GM18519 (cell line): ENCODE data around the gene ZCCHC7.
"Not testable (repeated sequence)": the region's sequence is repeated elsewhere in the genome, so short reads cannot be mapped to it uniquely, and the experiment has no call there.

Experiments used
- ATAC-seq: cut with Tn5 transposase; IDR thresholded peaks from one replicate; pipeline ENCODE4 v1.9.1; 2021; ENCODE audit warnings: mild to moderate bottlenecking, moderate library complexity; ENCODE audit not compliant: unreplicated experiment, low FRiP score

Gene ZCCHC7

DNA sequence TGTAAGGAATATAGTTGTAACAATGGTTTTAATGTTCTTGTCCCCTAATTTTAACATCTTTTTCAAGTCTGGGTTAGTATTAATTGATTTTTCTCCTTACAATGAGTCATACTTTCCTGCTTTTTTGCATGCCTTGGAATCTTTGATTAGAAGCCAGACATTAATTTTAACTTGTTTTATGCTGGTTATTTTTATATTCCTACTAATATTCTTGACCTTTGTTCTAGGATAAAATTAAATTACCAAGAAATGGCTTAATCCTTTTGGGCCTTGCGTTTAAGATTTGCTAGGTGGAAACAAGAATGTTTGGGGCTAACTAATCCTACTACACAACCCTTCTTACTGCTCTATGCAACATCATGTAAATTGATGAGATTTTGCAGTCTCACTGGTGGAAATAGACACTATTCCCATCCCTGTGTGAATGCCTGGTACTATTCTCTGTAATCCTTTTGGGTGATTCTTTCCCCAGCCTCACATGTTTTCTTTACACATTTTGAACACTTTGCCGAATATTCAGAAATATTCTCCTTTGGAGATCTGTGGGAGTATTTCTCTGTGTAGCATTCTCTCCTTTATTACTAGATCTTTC, 47.2 kb downstream of the ZCCHC7 start:
- no peak for ATAC-seq

DNA sequence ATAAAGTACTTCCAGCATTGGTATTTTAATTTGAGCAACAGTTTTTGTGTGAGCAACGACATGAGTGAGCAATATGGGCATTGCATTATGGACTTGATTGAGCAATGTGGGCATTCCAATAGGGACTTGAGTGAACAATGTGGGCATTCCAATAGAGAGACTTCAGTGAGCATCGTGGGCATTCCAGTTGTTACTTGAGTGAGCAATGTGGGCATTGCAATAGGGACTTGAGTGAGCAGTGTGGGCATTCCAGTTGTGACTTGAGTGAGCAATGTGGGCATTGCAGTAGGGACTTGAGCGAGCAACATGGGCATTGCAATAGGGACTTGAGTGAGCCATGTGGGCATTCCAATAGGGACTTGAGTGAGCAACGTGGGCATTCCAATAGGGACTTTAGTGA, 52.2 kb downstream of the ZCCHC7 start:
- no peak for ATAC-seq

DNA sequence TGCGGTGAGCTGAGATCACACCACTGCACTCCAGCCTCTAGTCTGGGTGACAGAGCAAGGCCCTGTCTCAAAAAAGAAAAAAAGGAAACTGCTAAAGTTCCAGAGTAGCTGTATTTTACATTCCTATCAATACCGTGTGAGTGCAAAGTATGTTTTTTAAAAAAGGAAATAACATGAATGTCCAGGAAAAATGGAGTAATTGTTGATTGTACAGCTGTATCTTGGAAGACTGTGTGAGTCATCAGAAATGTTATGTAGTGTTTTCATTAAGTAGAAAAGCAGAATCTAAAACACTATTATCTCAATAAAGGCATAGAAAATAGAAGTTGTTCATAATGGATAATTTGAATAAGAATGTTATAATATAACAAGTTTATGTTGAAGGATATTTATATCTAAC, 53.9 kb downstream of the ZCCHC7 start:
- ATAC-seq, result no peak

DNA sequence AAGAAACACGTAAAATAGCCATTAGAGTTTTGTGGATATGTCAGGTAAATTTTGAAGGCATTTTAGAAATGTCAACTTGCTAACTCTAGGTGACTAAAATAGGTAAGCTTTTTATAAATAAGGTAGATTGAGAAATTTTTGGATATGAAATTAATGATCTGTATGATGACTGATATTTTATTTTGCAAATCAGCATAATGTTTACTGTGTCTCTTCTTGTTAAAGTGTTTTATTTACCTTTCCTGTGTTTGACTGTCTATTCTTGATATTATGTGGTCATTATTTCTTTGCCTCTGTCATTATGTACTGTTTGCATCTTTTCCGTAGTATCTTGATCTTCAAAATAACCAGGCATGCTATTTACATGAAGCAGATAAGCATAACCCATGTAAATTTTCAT, 58.4 kb downstream of the ZCCHC7 start:
- no peak for ATAC-seq

DNA sequence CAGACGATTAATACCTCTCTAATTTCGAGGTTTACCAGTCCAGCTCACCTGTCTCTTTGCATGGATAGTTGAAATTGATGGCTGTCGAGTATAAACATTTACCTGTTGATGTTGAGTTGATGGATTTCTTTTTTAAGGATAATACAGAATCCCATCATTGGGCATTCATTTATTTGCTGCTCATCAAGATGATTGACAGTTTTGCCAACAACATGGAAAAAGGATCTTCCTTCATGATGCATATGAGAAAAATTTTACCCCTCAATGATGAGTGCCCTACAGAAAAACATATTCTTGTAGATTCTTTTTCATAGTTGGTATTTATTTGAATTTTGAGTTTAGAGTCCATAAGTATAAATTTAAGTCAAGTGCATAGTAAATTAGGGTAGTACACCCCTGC, 59.2 kb downstream of the ZCCHC7 start:
- ATAC-seq, result no peak

DNA sequence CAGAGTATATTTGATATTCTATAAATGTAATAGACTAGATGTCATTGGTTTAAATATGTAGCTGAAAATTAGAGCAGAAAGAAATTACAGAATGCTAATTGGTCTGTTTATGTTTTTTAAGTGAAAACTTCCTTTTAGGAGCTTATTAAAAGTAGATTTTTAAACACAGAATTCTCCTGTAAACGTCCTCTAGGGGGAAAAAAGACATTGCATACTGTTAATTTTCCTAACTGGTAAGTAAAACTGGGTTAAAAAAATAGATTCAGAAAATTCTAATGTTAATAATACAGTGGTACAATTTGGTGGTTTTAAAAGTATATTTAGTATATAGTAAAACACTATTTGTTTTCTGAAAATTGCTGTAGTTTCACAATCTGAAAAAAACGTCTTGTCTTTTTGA, 59.8 kb downstream of the ZCCHC7 start:
- ATAC-seq, result no peak

DNA sequence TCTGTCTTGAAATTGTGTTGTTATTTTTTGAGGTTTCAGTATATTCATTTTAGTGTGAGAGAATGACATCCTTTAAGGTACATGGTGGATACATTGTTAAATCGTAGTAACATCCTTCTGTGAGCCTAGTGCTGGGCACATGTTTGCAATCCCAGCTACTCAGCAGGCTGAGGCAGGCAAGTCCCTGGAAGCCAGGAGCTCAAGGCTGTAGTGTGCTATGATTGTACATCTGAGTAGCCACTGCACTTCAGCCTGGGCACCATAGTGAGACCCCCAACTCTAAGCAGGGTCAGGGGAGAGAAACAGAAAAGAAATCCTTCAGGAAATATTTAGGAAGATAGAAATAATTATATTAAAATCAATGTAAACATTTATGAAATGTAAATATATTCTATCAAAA, 62.3 kb downstream of the ZCCHC7 start:
- no peak for ATAC-seq

DNA sequence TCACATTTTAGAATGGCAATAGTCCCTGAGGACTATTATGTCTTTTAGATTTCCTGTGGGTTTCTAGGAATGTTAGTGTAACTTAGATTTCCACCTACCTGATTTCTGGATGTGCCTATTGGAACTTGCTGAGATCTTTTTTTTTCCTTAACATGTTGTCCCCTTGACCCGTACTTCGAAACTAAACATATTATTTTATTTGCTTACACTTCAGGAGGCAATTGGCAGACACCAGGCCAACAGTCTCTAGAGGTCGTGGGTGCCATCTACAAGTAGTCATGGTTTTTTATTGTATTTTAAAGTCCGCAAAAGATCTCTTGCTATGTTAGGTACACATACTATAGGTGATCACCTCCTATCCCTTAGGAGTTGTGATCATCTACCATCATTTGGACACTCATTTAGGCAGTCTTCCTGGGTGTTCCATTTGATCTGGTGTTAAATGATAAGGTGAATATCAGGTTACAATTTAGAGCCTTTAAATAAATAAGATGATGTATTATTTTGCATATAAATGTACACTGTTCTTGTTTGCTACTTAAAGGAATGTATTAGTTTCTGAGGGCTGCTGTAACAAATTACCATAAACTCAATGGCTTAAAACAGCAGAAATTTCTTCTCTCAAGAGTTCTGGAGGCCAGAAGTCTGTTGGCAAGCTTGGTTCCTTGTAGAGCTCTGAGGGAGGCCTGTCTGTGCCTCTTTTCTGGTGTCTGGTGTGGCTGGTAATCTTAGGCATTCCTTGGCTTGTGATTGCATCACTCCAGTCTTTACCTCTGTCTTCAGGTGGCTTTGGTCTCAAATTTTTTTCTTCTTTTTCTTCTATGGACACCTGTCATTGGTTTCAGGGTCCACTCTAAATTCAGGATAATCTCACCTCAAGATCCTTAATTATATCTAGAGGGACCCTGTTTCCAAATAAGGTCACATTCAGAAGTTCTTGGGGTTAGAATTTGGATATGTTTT, 64.8 kb downstream of the ZCCHC7 start:
- ATAC-seq, result no peak

DNA sequence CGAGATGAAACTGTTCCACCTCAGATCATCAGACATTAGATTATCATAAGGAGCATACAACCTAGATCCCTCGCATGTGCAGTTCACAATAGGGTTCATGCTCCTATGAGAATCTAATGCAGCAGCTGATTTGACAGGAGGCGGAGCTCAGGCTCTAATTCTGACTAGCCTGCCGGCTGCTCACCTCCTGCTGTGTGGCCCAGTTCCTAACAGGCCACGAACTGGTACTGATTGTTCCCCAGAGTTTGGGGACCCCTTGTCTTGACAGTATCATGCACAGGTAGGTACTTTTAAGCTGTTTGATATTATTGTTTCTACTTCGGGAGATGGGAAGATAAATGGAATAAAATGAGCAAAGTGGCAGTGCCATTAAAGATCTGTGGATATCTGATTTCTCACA, 66.9 kb downstream of the ZCCHC7 start:
- ATAC-seq, result peak; percentile 28

DNA sequence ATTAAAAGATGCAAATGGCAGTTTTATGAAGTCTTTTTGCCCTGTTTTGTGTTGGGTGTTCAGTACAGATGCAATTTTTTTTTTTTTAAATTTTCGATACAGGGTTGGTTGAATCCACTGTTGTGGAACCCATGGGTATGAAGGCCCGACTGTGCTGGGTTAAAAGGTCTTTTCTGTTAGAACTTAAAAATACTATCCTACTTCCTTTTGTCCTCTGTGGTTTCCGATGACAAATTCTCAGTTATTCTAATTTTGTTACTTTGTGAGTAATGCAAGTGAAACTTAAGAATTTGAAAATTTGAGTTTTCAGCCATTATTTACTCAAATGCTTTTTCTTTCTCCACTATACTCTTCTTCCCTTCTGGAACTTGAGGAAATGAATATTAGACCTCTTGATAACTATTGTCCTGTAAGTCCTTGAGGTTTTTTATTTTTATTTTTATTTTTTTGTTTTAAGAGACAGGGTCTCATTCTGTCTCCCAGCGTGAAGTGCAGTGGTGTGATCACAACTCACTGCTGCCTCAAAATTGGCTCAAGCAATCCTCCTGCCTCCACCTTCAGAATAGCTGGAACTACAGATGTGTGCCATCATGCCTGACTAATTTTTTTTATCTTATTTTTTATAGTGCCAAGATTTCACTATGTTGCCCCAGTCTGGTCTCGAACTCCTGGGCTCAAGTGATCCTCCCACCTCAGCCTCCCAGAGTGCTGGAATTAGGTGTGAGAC, 67.5 kb downstream of the ZCCHC7 start:
- ATAC-seq, result peak; percentile 57

DNA sequence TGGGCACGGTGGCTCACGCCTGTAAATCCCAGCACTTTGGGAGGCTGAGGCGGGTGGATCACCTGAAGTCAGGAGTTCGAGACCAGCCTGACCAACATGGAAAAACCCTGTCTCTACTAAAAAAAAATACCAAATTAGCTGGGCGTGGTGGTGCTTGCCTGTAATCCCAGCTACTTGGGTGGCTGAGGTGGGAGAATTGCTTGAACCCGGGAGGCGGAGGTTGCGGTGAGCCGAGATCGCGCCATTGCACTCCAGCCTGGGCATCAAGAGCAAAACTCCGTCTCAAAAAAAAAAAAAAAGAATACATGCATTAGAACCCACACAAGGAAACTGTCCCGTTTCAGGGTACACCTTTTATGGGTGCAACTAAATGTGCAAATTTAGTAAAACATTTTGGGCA, 70.4 kb downstream of the ZCCHC7 start:
- not testable (repeated sequence) for ATAC-seq

DNA sequence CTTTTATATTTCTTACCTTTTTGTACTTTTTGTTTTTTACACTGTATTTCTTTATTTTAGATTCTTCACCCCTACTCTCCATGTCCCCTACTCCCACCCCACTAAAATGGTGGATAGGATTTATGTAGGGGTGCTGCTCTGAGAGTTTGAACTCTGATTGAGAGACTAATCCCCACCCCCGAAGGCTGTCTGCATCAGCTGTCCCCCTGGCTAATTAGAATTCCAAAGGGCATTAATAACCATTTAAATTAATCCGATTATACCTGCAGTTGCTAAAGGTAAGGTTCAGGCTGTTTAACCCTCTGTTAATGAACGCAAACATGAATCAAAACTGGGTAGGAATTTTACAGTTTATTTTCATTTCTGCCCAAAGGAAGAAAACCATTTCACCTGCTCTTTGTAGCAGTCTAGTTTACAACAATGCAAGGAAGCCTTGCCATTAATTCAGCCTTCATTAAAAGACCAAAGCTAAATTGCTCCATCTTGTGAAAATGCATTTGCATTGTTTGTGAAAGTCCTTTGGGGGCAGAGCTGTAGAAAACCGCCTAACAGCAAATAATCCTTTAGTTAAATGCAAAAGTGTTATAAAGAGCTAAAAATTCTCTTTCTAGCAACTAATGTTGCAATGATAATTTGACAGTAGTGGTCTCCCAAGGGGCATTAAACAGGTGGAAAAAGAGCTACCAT, 71.2 kb downstream of the ZCCHC7 start:
- ATAC-seq, result no peak

DNA sequence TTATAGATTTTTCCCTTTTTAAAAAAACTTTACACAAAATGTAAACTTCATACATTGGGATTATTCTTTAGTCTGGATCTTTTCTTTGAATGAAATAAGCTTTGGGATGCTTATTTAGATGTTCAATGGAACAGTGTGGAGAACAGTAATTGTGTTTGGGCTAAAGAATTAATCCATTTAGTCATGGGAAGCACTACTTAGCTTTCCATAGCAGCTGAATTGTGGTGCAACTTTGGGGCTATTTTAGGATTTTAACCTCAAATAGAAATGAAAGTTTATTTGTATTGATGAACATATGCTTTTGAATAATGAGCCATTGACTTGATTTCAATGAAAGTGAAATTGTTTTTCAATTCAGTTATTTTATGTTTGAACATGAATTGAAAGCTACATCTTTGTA, 72.4 kb downstream of the ZCCHC7 start:
- no peak for ATAC-seq

DNA sequence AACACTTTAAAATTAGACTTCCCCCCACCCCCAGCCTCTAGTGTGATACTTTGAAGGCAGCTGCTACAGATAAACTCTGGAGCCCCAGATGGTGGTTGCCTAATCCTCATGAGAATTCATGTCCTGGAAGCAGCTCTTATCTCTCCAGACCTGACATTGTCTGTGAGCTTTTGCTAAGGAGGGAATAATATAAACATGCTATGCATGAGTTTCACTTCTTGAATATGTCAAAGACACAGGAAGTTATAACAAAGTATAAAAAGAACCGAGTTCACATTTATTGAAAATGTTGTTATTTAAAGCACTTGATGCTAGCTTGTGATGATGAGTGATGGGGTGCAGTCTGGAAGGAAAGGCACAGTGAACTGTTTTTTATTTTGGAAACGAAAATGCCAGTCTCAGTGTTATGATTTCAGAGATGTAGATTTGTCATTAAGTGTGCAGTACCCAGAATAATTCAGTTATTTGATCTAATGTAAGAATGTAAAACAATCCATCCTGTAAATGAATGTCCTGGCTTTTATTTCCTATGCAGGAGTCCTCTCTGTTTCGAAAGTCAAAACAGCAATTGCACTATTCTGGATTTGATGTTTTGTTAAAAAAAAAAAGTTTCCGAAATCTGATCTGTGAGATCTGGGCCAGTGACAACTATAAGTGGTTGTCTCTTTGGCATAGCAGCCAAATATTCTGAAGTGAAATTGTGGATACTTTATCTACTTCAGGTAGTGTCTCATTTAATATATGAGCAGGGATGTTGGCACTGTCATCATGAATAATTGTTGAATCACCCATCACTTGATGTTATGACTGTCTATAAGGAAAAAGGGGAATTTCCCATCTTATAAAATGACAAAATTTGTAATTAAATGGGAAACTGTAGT, 77.0 kb downstream of the ZCCHC7 start:
- peak; percentile 46 for ATAC-seq

DNA sequence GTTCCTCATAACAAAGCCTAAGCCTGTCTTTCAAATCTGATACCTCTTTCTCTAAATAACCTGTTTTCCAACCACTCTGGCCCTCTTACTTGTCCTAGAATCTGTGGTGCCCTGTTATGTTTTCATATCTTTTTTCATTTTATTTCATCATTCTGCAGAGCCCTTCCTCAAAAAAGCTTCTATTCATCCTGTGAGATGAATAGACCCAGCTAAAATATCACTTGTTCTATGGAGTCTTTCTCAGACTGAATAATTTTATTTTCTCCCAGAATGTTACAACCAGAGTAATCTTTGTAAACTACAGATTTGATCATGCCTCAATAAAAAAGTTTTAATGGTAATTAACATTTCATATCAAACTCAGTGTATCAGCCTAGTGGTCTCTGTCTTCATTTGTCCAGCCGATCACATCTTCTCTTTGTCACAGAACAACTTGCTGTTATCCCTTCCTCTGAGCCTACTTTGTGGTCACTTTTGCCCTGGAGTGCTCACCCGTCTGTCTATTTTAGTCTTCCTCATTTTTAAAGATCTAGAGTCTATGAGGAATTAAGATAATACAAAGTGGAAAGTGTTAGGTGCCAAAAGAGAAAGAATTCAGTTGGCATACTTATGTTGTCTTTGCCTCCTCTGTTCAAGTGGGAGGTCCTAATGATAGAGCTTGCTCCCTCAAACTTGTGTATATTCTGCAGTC, 77.8 kb downstream of the ZCCHC7 start:
- no peak for ATAC-seq

DNA sequence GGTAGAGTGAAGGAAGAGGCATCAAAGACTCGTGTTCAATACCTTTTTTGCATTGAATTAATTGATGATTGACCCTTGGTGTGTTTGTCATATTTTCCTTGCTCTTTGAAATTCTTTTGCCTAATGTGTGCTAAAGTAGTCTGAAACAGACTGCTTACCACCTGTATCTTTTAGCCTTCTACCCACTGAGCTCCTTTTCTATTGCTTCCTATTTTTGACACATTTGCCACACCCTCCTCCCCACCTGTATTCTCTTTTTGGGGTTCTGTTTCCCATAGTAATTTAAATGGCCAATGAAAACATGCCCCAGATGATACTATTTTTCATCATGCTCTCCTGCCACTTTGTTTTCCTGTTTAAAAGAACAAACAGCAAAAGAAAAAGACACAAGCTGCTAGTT, 78.5 kb downstream of the ZCCHC7 start:
- no peak for ATAC-seq

DNA sequence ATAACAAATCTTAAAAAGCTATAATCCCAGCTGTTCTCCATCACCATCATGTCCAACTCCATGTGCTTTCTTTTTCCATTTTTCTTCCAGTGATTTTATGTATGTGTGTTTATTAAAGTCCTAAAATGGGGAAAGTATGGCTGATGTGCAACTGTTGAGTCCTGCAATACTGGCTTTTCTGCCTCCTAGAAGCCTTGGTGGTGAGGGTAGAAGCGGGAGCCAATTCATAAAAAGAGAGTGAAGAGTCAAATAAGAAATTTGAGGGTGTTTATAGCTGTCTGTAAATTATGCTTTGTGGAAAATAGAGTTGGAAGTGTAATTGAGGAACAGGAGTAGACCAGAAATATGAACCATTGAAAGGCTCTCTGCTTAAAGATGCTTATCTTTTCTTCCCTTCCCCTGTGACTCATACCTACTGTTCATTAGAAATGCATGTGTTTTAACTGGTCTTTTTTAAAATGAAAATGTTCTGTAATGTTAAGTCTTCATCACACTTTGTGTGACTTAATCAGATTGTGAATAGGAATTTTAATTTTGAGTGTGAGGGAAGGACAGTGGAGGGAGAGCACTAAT, 80.1 kb downstream of the ZCCHC7 start:
- no peak for ATAC-seq

DNA sequence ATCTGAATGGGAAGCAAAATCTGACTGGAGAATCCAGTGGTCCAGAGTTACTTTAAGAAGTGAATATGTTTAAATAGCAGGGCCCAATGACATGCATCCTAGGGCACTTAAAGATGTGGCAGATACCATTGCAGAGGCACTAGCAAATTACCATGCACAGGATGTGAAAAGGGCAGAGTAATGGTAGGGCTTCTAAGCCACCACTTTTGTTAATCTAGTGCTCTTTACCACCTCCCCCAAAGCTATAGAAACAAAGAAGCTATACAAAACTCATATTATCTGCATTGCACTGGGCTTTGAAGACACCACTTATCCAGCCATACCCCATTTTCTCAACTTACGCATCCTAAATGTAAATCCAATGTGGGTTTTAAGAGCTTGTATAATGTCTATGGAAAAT, 81.2 kb downstream of the ZCCHC7 start:
- no peak for ATAC-seq

DNA sequence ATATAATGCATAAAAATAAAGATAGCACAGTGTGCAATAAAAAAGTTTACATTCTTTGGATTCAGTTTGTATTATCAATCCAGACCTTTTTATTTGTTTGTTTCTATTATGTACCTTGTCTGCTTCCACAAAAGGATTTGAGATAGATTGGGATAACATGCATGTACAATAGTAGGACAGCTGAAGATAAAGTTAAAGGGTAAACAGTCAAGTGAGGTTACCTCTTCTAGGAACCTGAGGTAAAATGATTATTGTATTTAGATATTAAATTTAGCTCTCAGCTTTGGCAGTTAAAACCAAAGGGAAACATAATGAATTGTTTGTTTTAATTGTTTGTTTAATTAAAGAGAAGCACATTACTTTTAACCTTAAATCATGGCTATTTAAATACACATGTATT, 81.7 kb downstream of the ZCCHC7 start:
- no peak for ATAC-seq
